Peyer's patch (tissue), 4 donors: ENCODE results near the gene WDR91. TPM values are rescaled to one million over a fixed set of nuclear protein-coding genes. Genes with fewer than 3 reads are reported as not detected.

Experiments
- DNase-seq, 3 donors: peaks; one replicate each; pipeline ENCODE4 v3.0.0-alpha.2; 2017 to 2019
- H3K27ac ChIP-seq, 4 donors: fragments of 200-600 bp; sonication (generic); one replicate each; pipeline ENCODE4 v1.5.1; 2016 to 2019
- H3K27me3 ChIP-seq, 2 donors: fragments of 200-600 bp; sonication (generic); one replicate each; pipeline ENCODE4 v1.5.1; 2019
- H3K36me3 ChIP-seq, 3 donors: fragments of 200-600 bp; sonication (generic); one replicate each; pipeline ENCODE4 v1.5.1; 2016 to 2019
- H3K4me1 ChIP-seq, 4 donors: fragments of 200-600 bp; sonication (generic); one replicate each; pipeline ENCODE4 v1.5.1; 2016 to 2019
- H3K4me3 ChIP-seq, 4 donors: fragments of 200-600 bp; sonication (generic); 1 replicate in 3 of 4; 2 replicates in 1 of 4; pipeline ENCODE4 v1.5.1; 2016 to 2019; ENCODE audit warnings: mild to moderate bottlenecking in 1 of 4
- H3K9me3 ChIP-seq, 4 donors: fragments of 200-600 bp; sonication (generic); one replicate each; pipeline ENCODE4 v1.5.1; 2016 to 2019; ENCODE audit warnings: mild to moderate bottlenecking in 1 of 4
- CTCF ChIP-seq, 6 experiments: fragments of 450-650 bp in 4 of 6; fragments of 200-600 bp in 2 of 6; sonication (generic) in 1 of 6; IDR thresholded peaks; one replicate each; pipeline ENCODE4 v1.5.1; 2017 to 2019; ENCODE audit warnings: antibody characterized with exemption in 6 of 6, mild to moderate bottlenecking in 3 of 6, moderate library complexity in 1 of 6
- POLR2A ChIP-seq, 2 donors: fragments of 450-650 bp; IDR thresholded peaks; one replicate each; pipeline ENCODE4 v1.5.1; 2017; ENCODE audit warnings: antibody characterized with exemption in 2 of 2, mild to moderate bottlenecking in 2 of 2, moderate library complexity in 2 of 2
- small RNA-seq, 2 donors: library from RNA; depleted of rRNA; stranded (forward); fragments of <200 nt; gene quantifications; one replicate each; pipeline ENCODE3, GENCODE V24; 2016
- total RNA-seq, 4 donors: library from RNA; depleted of rRNA; stranded (reverse); fragments of >200 nt; gene quantifications; one replicate each; pipeline ENCODE4 v1.1.0, GENCODE V29; 2016

The WDR91 gene
- total RNA-seq, 4 donors from 2014 or later, result 6.7 to 44.6 (median 22.2) TPM

DNA sequence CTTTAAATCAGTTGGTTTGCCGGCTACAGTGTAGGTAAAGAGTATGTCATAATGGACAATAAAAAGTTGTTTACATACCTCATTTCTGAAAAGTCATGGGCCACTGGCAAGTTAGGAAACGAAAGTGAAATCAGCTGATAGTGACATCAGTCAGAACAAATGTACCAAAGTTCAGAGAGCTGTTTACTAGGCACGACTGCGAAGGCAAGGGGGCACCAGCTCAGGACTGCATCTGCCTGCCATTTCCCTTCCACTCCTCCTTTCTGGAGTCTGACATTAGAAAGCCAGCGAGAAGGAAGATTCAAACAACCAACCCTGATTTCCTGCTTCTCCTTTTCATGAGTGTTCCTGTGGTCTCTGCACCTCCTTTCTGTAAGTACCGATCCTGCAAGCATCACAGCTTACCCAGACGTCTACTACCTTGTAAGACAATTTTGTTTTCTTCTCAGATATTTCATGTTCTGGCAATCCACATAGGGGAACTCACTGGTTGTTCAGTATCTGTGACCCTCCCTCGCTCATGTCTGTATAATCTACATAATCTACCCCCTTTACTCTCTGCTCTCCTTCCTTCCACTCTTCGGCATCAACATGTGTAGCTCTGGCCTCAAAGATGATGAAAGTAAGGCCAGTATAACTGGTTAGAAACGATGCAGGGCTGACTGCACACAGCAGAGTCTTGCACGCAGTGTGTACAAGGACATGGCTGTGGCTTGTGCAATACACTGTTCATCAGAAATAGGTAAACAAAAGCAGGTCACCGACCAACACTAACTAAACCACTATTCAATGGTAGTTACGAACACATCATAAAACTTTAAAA is 63.2 kb downstream of the WDR91 start, which contains the start of gene TMEM140:
Gene TMEM140 (plus strand): TSS at position 174 of the 823 bp plus-strand sequence. CDS start 16,370 bp downstream, outside the sequence.
- Histone ChIP-seq H3K27ac (peak within 1 kb of the TSS; percentile 84 to 95 (median 92)), H3K4me1 (peaks cover 0 to 14% (median 6%) of the 10 kb centered on the region in 4 donors), H3K4me3 (peak within 1 kb of the TSS; percentile 44 to 62 (median 50)), H3K27me3 (no peaks in the 10 kb centered on the region), H3K36me3 (peaks cover 0 to 5% (median 0%) of the 10 kb centered on the region in 3 donors), H3K9me3 (no peaks in the 10 kb centered on the region)
- TF ChIP-seq POLR2A (IDR thresholded peaks at IDR 0.05) (peak; percentile 56 to 81), CTCF (IDR thresholded peaks at IDR 0.05) (peak in 3 of 6 experiments; percentile 16 to 37 (median 34))
- peak in 2 of 3 donors; percentile 85 to 92 for DNase-seq

DNA sequence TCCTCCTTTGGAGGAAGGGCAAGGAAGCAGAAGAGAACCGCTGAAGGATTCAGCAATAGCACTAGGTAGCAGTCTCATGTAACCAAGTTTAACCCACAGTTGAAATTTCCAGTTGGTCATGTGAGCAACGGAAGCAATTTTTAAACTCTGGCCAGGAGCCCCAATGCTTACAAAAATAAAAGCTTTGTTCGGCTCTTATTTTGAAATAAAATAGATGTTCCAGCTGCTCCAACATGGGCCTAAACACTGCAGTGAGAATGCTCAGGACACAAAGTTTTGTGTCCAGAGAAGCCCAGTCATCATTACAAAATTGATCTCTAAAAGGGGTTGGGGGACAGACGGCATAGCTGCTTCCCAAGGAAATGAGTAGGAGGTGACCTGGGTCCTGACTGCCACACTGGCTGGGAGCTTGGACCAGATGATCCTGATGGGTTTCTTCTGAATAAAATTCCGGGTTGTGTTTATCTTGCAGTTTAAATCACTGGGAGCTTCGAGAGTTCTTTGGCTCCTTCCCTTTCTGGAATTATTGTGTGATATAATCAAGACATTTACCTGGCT is 63.9 kb downstream of the WDR91 start:
- DNase-seq, result no peak
- Histone ChIP-seq H3K9me3 (no peaks in the 10 kb centered on the region), H3K4me1 (peaks cover 0 to 14% (median 6%) of the 10 kb centered on the region in 4 donors), H3K27ac (peak overlapping the region; percentile 84 to 95 (median 92)), H3K36me3 (peaks cover 0 to 5% (median 0%) of the 10 kb centered on the region in 3 donors), H3K4me3 (peak overlapping the region; percentile 44 to 62 (median 50)), H3K27me3 (no peaks in the 10 kb centered on the region)
- no peak for TF ChIP-seq CTCF (IDR thresholded peaks at IDR 0.05)
- TF ChIP-seq POLR2A (IDR thresholded peaks at IDR 0.05), result no peak

DNA sequence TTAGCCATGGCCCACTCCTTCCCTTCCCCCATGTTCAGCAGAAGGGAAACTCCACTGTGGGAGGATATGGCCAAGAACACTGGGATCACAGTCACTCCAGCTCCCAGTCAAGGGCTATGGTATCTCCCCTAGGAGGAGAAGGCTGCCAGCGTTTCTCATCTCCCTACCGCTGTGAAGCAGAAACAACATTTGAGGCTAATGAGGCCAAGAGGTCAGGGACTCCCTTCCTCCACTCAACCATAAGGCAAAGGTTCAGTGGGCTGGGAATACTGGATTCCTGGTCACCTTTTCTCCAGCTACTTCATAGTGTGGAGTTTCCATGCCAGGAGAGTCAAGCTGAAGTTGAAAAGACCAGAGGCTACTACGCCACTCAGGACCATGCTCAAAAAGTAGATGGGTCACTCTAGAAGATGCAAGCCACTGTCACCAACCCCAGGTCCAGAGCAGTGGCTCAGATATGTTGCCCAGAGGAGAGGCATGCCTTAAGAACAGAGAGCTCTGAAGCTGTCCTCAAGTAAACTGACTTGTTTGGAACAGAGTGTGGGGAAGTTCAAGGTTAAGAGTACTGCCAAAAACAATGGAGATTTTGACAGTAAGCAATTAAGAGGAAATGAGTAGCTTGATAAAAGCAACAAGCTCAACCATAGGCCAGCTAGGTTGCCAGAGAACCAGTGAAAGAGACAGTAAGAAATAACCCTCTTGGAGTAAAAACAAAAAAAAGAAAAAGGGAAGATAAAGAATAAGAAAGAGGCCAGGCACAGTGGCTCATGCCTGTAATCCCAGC is 67.2 kb downstream of the WDR91 start:
- H3K9me3 ChIP-seq, result no peaks in the 10 kb centered on the region
- TF ChIP-seq CTCF (IDR thresholded peaks at IDR 0.05), result no peak
- TF ChIP-seq POLR2A (IDR thresholded peaks at IDR 0.05), result no peak
- no peaks in the 10 kb centered on the region for H3K36me3 ChIP-seq
- H3K27ac ChIP-seq, result peak overlapping the region in 1 of 4 donors; percentile 6
- peaks cover 0 to 10% (median 2%) of the 10 kb centered on the region in 4 donors for H3K4me1 ChIP-seq
- H3K4me3 ChIP-seq, result no peak overlapping the region
- no peaks in the 10 kb centered on the region for H3K27me3 ChIP-seq
- DNase-seq, result no peak

Small RNA genes lying within 50 kb of the gene (small RNA-seq; reads per million reads assigned to genes)
- 0.06 reads per million in 2 donors for gene MIR6509

Other genes with a start within 250 kb of the WDR91 start
- 1 to 10 TPM in 3 of 4 donors, under 1 TPM in 1; 0.38 to 8.4 (median 4.3) TPM for gene AGBL3, start 225.0 kb downstream of the WDR91 start, total RNA-seq
- gene TMEM140, start 63.5 kb downstream of the WDR91 start, total RNA-seq, result 10 to 100 TPM; 33.4 to 39.6 (median 36.5) TPM
- 10 to 100 TPM; 32.4 to 66.8 (median 42.5) TPM for gene CYREN, start 40.8 kb downstream of the WDR91 start, total RNA-seq
- gene STRA8, start 22.3 kb upstream of the WDR91 start, total RNA-seq, result not detected